Gastroesophageal sphincter (tissue), 3 donors: ENCODE data around the gene COLQ.

ENCODE experiments used
- CTCF ChIP-seq, 4 experiments: fragments of 200-600 bp in 2 of 4; fragments of 450-650 bp in 2 of 4; sonication (generic) in 1 of 4; IDR thresholded peaks; one replicate each; pipeline ENCODE4 v1.5.1; 2017 to 2019; ENCODE audit warnings: antibody characterized with exemption in 4 of 4, mild to moderate bottlenecking in 2 of 4, moderate library complexity in 2 of 4
- POLR2A ChIP-seq, 2 donors: fragments of 450-650 bp; IDR thresholded peaks; one replicate each; pipeline ENCODE4 v1.6.1; 2017; ENCODE audit warnings: antibody characterized with exemption in 2 of 2, mild to moderate bottlenecking in 2 of 2, moderate library complexity in 1 of 2
- POLR2AphosphoS5 ChIP-seq: sonication (generic); formaldehyde crosslinking; IDR thresholded peaks from one replicate; pipeline ENCODE4 v1.6.1; 2017; ENCODE audit warnings: antibody characterized with exemption

- TF ChIP-seq POLR2AphosphoS5 (no peak), CTCF (IDR thresholded peaks at IDR 0.05) (no peak), POLR2A (IDR thresholded peaks at IDR 0.05) (no peak)
Measured at GRCh38 chr3:15496341-15496664, 25.2 kb downstream of the COLQ start.
